GM12878 (cell line): ENCODE results near the gene SCAANT1. TPM values are rescaled to one million over a fixed set of nuclear protein-coding genes. Genes with fewer than 3 reads are reported as not detected.

Source experiments
- ATAC-seq: fragments of 200-7000 bp; cut with Tn5 transposase; 3 replicates; pipeline ENCODE4 v1.9.1; 2020; ENCODE audit warnings: mild to moderate bottlenecking, moderate library complexity
- BruUV-seq: library from RNA; stranded (reverse); fragments of 400-500 nt; replicated peaks from 2 replicates; lab custom pipeline; 2021; lab: Mats Ljungman, UMichigan
- CTCF ChIA-PET: fragments of 300-600 bp; sonication (Branson Sonifier 250); formaldehyde crosslinking; extraction: SDS; loops from one replicate; lab custom pipeline; 2021; ENCODE audit warnings: inconsistent platforms; lab: Yijun Ruan, JAX
- POLR2A ChIA-PET: fragments of 350-600 bp; formaldehyde crosslinking; extraction: SDS; loops from one replicate; lab custom pipeline; 2021; ENCODE audit warnings: inconsistent platforms; lab: Charles Lee
- RAD21 ChIA-PET: fragments of 300-600 bp; sonication (Branson Sonifier 250); formaldehyde crosslinking; loops from one replicate; lab custom pipeline; 2023; ENCODE audit warnings: antibody characterized with exemption; ENCODE audit not compliant: unreplicated experiment; lab: Charles Lee
- SMC1A ChIA-PET: fragments of 300-600 bp; sonication (Branson Sonifier 250); formaldehyde crosslinking; loops from one replicate; lab custom pipeline; 2023; ENCODE audit not compliant: unreplicated experiment, uncharacterized antibody; lab: Charles Lee
- DNase-seq: peaks from one replicate; pipeline ENCODE4 v3.0.0-alpha.2; 2011; ENCODE audit warnings: low read depth, low spot score
- FAIRE-seq: peaks from 3 replicates; lab custom pipeline; 2011; peaks lifted over from hg19 to GRCh38; lab: Jason Lieb, UNC
- H2AFZ ChIP-seq: 2 replicates; pipeline ENCODE4 v1.6.0; 2011; ENCODE audit warnings: low read depth, low read length, control low read depth; ENCODE audit not compliant: control insufficient read depth
- H3K27ac ChIP-seq: 2 replicates; pipeline ENCODE4 v1.5.1; 2011; ENCODE audit warnings: control low read depth; ENCODE audit not compliant: control insufficient read depth, insufficient read depth
- H3K27me3 ChIP-seq, 2 experiments: replicated peaks in 1 of 2; 2 replicates each; pipeline versions ENCODE4 v1.6.0 to v1.6.1; 2011; ENCODE audit warnings: low read length in 1 of 2; ENCODE audit not compliant: control insufficient read depth in 2 of 2, insufficient read depth in 2 of 2
- H3K36me3 ChIP-seq, 2 experiments: 2 replicates each; pipeline ENCODE4 v1.5.1; 2011; ENCODE audit warnings: low read length in 1 of 2; ENCODE audit not compliant: control insufficient read depth in 2 of 2, insufficient read depth in 2 of 2
- H3K4me1 ChIP-seq: 2 replicates; pipeline ENCODE4 v1.6.1; 2011; ENCODE audit warnings: mild to moderate bottlenecking, low read length, moderate library complexity, mixed read lengths; ENCODE audit not compliant: control insufficient read depth, insufficient read depth
- H3K4me2 ChIP-seq: 2 replicates; pipeline ENCODE4 v1.6.0; 2011; ENCODE audit warnings: control low read depth; ENCODE audit not compliant: control insufficient read depth, insufficient read depth
- H3K4me3 ChIP-seq: fragments of 200-600 bp; sonication (generic); 2 replicates; pipeline ENCODE4 v1.5.1; 2016
- H3K79me2 ChIP-seq: 2 replicates; pipeline ENCODE4 v1.6.0; 2011; ENCODE audit warnings: low read length; ENCODE audit not compliant: control insufficient read depth, insufficient read depth
- H3K9ac ChIP-seq: 2 replicates; pipeline ENCODE4 v1.8.0; 2011; ENCODE audit warnings: low read length, control low read depth, mixed read lengths; ENCODE audit not compliant: control insufficient read depth, insufficient read depth
- H3K9me3 ChIP-seq: replicated peaks from 3 replicates; pipeline ENCODE4 v1.5.1; 2011; ENCODE audit warnings: mild to moderate bottlenecking, low read length; ENCODE audit not compliant: control insufficient read depth, insufficient read depth
- H4K20me1 ChIP-seq: 2 replicates; pipeline ENCODE4 v1.6.0; 2011; ENCODE audit not compliant: control insufficient read depth, insufficient read depth
- CEBPB ChIP-seq, 2 experiments: fragments of 150-350 bp in 1 of 2; IDR thresholded peaks; 2 replicates each; pipeline ENCODE4 v1.6.1; 2012 to 2014; ENCODE audit warnings: low read depth in 2 of 2, low read length in 2 of 2, borderline replicate concordance in 1 of 2, inconsistent platforms in 1 of 2
- RCOR1 ChIP-seq: conservative IDR thresholded peaks from 2 replicates; pipeline ENCODE4 v1.6.1; 2012; ENCODE audit warnings: low read depth, low read length, improper control_type of control experiment
- SUPT20H ChIP-seq: IDR thresholded peaks from 2 replicates; pipeline ENCODE4 v1.6.1; 2011; ENCODE audit warnings: low read depth, mild to moderate bottlenecking, low read length, moderate library complexity, borderline replicate concordance; ENCODE audit not compliant: control insufficient read depth
- WGBS: methylation state at CpG from one replicate; pipeline ENCODE4 v1.1.6; 2016; ENCODE audit warnings: low lambda C conversion rate; ENCODE audit not compliant: insufficient replicate concordance, insufficient coverage; ENCODE audit errors: missing lambda C conversion rate; 5-methylcytosine and 5-hydroxymethylcytosine counted together
- in situ Hi-C: fragments of 300-500 bp; cut with MboI; formaldehyde crosslinking; loops from 9 replicates; pipeline ENCODE4 v1.14.3; 2018; ENCODE audit warnings: mixed read lengths
- intact Hi-C: fragments of 100-400 bp; cut with micrococcal nuclease; formaldehyde crosslinking; loops from one replicate; pipeline ENCODE4 v1.14.2; 2022; ENCODE audit not compliant: unreplicated experiment
- polyA plus RNA-seq, 11 experiments: library from polyadenylated mRNA; depleted of rRNA in 4 of 11; unstranded in 6 of 11; stranded (reverse) in 5 of 11; fragments of >200 nt; fragmentation: Nextera tagmentation in 4 of 11; fragmentation: Illumina TruSeq in 1 of 11; extraction: Ambion mirVana in 4 of 11; extraction: Trizol in 1 of 11; gene quantifications; 1 replicate in 1 of 11; 2 replicates in 10 of 11; pipeline versions ENCODE4 v1.2.1 to v1.2.3, GENCODE V29; 2011 to 2016; ENCODE audit warnings: inconsistent platforms in 2 of 11, missing spikeins in 2 of 11, low read depth in 1 of 11
- total RNA-seq, 4 experiments: library from RNA; depleted of rRNA in 3 of 4; stranded (reverse); fragments of >200 nt in 3 of 4; fragmentation: Illumina TruSeq in 1 of 4; extraction: Trizol in 1 of 4; gene quantifications; 2 replicates each; pipeline versions ENCODE4 v1.2.1 to v1.2.3, GENCODE V29; 2013 to 2021
- TF ChIP-seq, protein P1 (sequence below): fragments of 450-650 bp; IDR thresholded peaks from 2 replicates; pipeline ENCODE4 v1.6.1; 2018; ENCODE audit warnings: mild to moderate bottlenecking, low read depth, moderate library complexity; ENCODE audit not compliant: partially characterized antibody

SCAANT1 gene
- total and polyA plus RNA-seq, 10 of the 15 experiments (the other 5 are each of a cell fraction or from before 2014, with no cell fraction given) = 0.60 to 1.7 (median 0.95) TPM; not detected in 6

DNA sequence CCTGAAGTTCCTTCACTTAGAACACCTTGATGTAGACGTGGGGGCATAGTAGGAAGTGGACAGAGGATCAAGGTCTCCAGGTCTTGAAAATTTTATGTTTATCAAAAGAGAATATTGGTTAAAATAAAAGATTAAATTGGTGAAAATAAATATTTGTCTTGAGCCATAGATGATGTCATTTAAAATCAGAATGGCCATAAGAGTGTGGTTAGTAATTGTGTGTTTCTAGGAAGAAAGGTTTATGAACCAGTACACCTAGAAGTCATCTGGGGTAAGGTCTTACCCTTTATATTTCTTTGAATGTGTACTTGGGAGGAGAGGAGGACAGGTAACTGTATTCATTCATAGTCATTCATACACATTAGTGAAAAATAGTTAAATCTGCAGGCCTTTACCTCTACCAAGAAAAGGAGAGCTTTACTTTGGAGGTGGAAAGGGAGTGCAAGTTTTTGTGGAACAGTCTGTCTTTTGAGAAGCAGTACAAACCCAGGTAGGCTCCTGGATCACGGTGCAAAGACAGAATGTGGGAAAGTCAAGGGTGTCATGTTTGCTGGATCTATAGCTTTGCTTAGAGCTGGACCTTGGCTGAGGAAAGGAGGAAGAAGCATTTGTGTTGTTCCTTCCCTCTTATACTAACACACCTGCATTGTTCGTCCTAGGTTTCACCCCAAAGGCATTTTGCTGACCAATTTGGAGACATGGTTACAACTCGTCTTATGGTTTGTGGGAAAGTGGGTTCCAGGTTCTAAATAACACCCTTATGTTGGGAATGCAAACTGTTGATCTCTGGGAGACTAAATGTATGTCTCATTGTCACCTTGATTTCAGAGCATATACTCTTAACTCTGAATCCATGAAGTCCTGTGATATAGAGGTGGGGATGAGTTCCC, 6.2 kb downstream of the SCAANT1 start:
- Histone ChIP-seq H3K79me2 (peaks cover 4% of the 10 kb centered on the region), H3K36me3 (peaks cover 1 to 4% of the 10 kb centered on the region in 2 experiments; a peak in 2 of 4 replicates), H2AFZ (no peak overlapping the region), H3K4me2 (no peak overlapping the region), H4K20me1 (no peaks in the 10 kb centered on the region), H3K27me3 (no peaks in the 10 kb centered on the region), H3K27ac (no peak overlapping the region), H3K4me1 (peaks cover 8% of the 10 kb centered on the region), H3K9me3 (no peaks in the 10 kb centered on the region; the same call in 2 of the 3 replicates), H3K4me3 (no peak overlapping the region), H3K9ac (no peak overlapping the region)
- ChIA-PET SMC1A (interaction anchor here (1.3 kb wide), 1 partner anchor 10 kb away, joined by 3 read pairs; no protein-coding TSS in a partner anchor), POLR2A (interaction anchor here (0.5 kb wide), 1 partner anchor 9 kb away, joined by 4 read pairs; no protein-coding TSS in a partner anchor), CTCF (interaction anchor here (1.0 kb wide), 1 partner anchor 13 kb away, joined by 3 read pairs; no protein-coding TSS in a partner anchor), RAD21 (no interaction called here)
- 77% methylated on average over 4 of the region's 4 CpGs for WGBS
- no TSS peak for BruUV-seq
- intact Hi-C loops = no loop called here
- in situ Hi-C loops = no loop called here
- DNase-seq (no peak), FAIRE-seq (no peak), ATAC-seq (no peak)
- TF ChIP-seq, protein P1, sequence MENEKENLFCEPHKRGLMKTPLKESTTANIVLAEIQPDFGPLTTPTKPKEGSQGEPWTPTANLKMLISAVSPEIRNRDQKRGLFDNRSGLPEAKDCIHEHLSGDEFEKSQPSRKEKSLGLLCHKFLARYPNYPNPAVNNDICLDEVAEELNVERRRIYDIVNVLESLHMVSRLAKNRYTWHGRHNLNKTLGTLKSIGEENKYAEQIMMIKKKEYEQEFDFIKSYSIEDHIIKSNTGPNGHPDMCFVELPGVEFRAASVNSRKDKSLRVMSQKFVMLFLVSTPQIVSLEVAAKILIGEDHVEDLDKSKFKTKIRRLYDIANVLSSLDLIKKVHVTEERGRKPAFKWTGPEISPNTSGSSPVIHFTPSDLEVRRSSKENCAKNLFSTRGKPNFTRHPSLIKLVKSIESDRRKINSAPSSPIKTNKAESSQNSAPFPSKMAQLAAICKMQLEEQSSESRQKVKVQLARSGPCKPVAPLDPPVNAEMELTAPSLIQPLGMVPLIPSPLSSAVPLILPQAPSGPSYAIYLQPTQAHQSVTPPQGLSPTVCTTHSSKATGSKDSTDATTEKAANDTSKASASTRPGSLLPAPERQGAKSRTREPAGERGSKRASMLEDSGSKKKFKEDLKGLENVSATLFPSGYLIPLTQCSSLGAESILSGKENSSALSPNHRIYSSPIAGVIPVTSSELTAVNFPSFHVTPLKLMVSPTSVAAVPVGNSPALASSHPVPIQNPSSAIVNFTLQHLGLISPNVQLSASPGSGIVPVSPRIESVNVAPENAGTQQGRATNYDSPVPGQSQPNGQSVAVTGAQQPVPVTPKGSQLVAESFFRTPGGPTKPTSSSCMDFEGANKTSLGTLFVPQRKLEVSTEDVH = no peak
- TF ChIP-seq CEBPB (IDR thresholded peaks at IDR 0.05; ENCODE audit: borderline replicate concordance in 1 of 2, low read depth in 2 of 2, low read length in 2 of 2) = no peak
- TF ChIP-seq SUPT20H = no peak
- no peak for TF ChIP-seq RCOR1
